ENCODE measurements around the gene STX18.
A peak's percentile ranks its signal among the peaks of the same experiment; 100 is the strongest.

STX18 gene

DNA sequence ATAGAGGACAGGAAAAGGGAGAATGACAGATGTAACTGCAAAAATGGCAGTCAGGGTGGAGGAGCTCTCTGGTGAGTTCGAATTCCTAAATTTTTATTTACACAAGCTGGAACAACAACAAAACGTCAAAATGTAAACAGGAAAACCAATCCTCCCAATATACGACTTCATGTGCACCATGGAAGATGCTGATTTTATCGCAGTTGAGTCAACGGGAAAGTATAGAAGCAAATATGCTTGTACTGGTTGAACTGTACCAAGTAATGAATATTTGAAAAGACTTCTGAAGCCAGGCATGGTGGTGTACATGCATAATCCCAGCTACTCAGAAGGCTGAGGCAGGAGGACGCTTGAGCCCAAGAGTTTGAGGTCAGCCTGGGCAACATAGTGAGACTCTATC is 15.4 kb downstream of the STX18 start:
- peak; percentile 94 for DNase-seq (ENCODE audit: low read depth)
- H3K4me3 ChIP-seq (ENCODE audit: low read depth, low read length), result no peak overlapping the region
- TF ChIP-seq, protein P1, sequence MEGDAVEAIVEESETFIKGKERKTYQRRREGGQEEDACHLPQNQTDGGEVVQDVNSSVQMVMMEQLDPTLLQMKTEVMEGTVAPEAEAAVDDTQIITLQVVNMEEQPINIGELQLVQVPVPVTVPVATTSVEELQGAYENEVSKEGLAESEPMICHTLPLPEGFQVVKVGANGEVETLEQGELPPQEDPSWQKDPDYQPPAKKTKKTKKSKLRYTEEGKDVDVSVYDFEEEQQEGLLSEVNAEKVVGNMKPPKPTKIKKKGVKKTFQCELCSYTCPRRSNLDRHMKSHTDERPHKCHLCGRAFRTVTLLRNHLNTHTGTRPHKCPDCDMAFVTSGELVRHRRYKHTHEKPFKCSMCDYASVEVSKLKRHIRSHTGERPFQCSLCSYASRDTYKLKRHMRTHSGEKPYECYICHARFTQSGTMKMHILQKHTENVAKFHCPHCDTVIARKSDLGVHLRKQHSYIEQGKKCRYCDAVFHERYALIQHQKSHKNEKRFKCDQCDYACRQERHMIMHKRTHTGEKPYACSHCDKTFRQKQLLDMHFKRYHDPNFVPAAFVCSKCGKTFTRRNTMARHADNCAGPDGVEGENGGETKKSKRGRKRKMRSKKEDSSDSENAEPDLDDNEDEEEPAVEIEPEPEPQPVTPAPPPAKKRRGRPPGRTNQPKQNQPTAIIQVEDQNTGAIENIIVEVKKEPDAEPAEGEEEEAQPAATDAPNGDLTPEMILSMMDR (IDR thresholded peaks at IDR 0.05; ENCODE audit: control insufficient read depth, extremely low read depth, insufficient read depth), result no peak

DNA sequence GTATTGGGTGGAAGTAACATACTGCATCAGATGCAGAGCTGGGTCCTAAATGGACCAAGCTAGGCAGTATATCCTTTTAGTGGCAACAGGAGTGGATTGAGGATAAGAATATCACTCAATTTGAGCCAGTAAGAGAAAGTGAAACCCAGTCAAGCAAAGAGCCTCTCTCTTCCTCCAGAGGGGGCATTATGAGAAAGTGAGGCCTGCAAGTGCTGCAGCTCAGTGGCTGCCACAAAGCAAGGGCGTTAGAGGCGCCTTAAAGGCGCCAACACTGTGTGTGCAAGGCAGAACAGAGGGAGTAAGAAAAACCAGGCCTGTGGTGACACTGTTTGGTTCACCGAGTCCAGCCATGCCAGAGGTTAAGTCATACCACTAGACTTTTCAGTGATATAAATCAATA is 17.5 kb downstream of the STX18 start:
- TF ChIP-seq, protein P1 (IDR thresholded peaks at IDR 0.05; ENCODE audit: control insufficient read depth, extremely low read depth, insufficient read depth), result no peak
- no peak for DNase-seq (ENCODE audit: low read depth)
- H3K4me3 ChIP-seq (ENCODE audit: low read depth, low read length), result no peak overlapping the region

DNA sequence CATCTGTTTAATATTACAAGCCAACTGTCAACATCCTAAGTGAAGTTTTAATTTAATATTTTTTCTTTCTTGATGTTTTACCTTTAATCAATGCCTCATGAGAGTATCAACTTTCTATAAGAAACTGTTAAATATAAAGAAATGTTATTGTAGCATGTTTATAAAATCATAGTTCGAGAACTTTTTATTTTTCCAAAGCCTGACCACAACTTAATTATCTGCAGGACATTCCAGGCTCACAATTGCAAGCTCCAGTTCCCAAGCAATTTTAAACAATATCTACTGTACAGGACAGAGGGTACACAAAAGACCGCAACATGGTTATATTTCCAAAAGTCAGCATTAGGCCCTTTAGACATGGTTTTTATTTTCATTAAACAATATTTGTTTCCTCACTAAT is 20.1 kb downstream of the STX18 start:
- DNase-seq (ENCODE audit: low read depth), result no peak
- TF ChIP-seq, protein P1 (IDR thresholded peaks at IDR 0.05; ENCODE audit: control insufficient read depth, extremely low read depth, insufficient read depth), result no peak
- no peak overlapping the region for H3K4me3 ChIP-seq (ENCODE audit: low read depth, low read length)

DNA sequence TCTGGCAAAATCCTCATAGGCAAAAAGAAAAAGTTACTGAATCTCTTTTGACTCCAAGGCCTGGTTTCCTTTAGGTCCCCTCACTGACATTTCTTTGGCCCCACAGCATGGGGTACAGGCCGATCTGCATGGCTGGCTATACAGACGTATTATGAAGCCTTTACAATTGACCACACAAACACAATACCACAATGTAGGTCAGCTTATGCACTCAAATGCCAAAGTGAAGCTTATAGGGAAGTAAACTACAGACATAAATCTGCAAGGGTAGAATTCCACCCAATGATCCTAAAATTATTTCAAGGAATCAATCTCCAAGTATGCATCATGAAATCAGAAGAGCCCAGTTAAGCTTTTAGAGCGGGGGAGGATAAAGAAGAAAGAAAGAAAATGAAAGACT is 20.7 kb downstream of the STX18 start:
- no peak for DNase-seq (ENCODE audit: low read depth)
- TF ChIP-seq, protein P1 (IDR thresholded peaks at IDR 0.05; ENCODE audit: control insufficient read depth, extremely low read depth, insufficient read depth), result no peak
- no peak overlapping the region for H3K4me3 ChIP-seq (ENCODE audit: low read depth, low read length)

DNA sequence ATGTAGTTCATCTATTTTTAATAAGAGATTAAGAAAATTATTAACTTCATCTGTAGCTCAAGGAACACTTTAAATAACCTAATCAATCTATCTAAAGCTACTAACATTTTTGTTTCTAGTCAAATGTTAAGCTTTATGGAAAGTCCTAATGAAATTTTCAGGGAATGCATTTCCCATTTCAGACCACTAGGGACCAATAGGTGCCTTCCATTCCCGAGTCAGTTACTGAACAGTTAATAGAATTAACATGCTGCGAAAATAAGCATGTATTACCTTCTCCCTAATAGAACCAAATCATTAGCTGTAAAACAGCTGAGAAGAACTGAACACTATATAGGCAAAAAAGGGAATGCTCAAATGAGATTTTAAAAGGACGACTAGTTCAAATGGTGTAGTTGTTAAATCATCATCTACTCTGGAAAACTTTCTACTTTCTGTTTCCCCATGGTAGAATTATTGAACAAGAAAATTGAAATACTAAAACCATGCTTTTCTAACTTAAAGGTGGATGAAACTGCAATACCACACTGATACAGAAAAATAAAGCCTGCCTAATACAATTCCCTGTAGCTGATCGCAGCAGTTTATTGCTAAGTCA is 22.5 kb downstream of the STX18 start:
- TF ChIP-seq, protein P1 (IDR thresholded peaks at IDR 0.05; ENCODE audit: control insufficient read depth, extremely low read depth, insufficient read depth), result peak; percentile 50
- DNase-seq (ENCODE audit: low read depth), result no peak
- H3K4me3 ChIP-seq (ENCODE audit: low read depth, low read length), result no peak overlapping the region

DNA sequence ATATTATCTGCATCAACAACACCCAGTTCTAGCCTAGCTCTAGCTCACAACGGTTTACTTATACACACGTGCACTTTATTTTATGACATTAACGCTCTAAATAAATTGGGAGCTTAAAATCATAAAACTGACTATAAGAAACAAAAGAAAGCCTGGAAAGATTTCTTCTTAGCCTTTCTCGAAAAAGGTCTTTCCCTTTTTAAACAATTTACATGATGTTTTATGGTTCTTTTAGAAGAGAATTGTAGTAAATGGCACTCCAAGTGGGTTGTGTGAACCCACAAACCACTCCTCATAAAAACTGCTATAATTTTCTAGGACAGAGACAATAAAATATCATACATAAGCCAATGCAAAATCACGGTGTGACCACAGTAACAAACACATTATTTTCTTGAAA is 23.1 kb downstream of the STX18 start:
- H3K4me3 ChIP-seq (ENCODE audit: low read depth, low read length), result no peak overlapping the region
- TF ChIP-seq, protein P1 (IDR thresholded peaks at IDR 0.05; ENCODE audit: control insufficient read depth, extremely low read depth, insufficient read depth), result no peak
- no peak for DNase-seq (ENCODE audit: low read depth)

DNA sequence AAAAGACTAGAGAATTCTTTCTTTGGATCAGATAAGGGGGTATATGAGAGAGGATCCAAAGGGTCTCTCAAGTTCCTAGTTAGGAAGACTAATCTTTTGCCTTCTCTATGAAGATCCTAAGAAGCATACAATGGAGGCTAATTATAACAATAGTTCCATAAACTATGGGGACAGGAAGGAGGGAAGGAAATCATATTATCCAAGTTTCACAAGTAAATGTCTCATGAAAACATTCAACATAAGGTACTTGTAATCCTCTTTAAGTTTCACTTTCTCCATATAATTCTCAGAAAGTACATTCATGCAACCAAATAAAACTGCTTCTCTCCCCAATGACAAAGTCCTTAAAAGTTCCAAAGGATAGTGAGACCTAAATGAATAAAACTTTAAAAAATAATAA is 27.1 kb downstream of the STX18 start:
- TF ChIP-seq, protein P1 (IDR thresholded peaks at IDR 0.05; ENCODE audit: control insufficient read depth, extremely low read depth, insufficient read depth), result no peak
- DNase-seq (ENCODE audit: low read depth), result no peak
- no peak overlapping the region for H3K4me3 ChIP-seq (ENCODE audit: low read depth, low read length)
